GM12892 (cell line): ENCODE measurements around the gene PSAP.
"Not testable (repeated sequence)": the region's sequence is repeated elsewhere in the genome, so short reads cannot be mapped to it uniquely, and the experiment has no call there.

Experiments
- POLR2A ChIP-seq: IDR thresholded peaks from 2 replicates; pipeline ENCODE4 v1.6.1; 2011; ENCODE audit warnings: low read depth, low read length, control low read depth
- POLR2AphosphoS5 ChIP-seq: IDR thresholded peaks from 2 replicates; pipeline ENCODE4 v1.6.1; 2011; ENCODE audit warnings: low read depth, low read length, control low read depth
- TAF1 ChIP-seq: IDR thresholded peaks from 2 replicates; pipeline ENCODE4 v1.6.1; 2011; ENCODE audit warnings: low read depth, mild to moderate bottlenecking, control low read depth, low read length, borderline replicate concordance

GRCh38 chr10:71869601-71870000 lies 18.6 kb upstream of the PSAP start:
- not testable (repeated sequence) for TF ChIP-seq POLR2AphosphoS5, TAF1, POLR2A
